Activated CD4-positive, alpha-beta T cell treated with anti-CD3 and anti-CD28 coated beads, Interleukin-2, Interleukin-6, amounts not matched to agents 100 ng/mL and 50 ng/mL, durations not matched to agents 16 hours and 8 hours (primary cell): ENCODE results near the gene PSAT1.

Experiments
- DNase-seq: peaks from one replicate; pipeline ENCODE4 v3.0.0-alpha.2; 2020

The PSAT1 gene

GRCh38 chr9:78370991-78371390 is 74.1 kb downstream of the PSAT1 start:
- DNase-seq, result no peak

- no peak for DNase-seq
Measured at GRCh38 chr9:78371981-78372380, 75.1 kb downstream of the PSAT1 start.
